ENCODE data around the gene MMP8.
A peak's percentile ranks its signal among the peaks of the same experiment; 100 is the strongest.

MMP8 gene

DNA sequence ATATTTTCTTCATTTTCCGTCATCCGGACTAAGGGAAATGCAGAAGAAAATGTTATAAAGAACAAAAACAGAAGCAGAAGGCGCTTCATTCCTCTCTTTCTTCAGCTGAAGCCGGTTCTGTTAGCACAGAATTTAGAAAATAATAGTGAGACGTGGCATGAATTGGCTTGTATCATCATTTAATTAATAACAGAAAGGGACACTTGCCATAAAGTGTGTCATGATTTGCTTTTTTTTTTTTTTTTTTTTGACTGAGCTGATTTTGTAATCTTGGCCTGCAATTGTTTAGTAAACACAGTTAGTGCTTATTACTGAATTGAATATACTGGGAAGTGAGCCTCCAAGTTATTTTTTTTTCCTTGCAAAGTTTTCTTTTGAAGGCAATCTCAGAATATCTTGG, 19.1 kb downstream of the MMP8 start, which contains the start of gene MMP27:
MMP27 (minus strand) TSS at position 144 of the 400 bp plus-strand sequence; CDS start at position 89, 55 bp downstream.
- Mint-ChIP-seq H3K4me3 (no peak within 1 kb of the TSS), H3K4me1 (no peaks in the 10 kb centered on the region), H3K27me3 (peaks cover 9 to 36% of the 10 kb centered on the region in 2 donors), H3K27ac (no peak within 1 kb of the TSS), H3K36me3 (no peaks in the 10 kb centered on the region), H3K9me3 (no peaks in the 10 kb centered on the region)
- no peak for ATAC-seq (replicated peaks)
- no peak for DNase-seq

DNA sequence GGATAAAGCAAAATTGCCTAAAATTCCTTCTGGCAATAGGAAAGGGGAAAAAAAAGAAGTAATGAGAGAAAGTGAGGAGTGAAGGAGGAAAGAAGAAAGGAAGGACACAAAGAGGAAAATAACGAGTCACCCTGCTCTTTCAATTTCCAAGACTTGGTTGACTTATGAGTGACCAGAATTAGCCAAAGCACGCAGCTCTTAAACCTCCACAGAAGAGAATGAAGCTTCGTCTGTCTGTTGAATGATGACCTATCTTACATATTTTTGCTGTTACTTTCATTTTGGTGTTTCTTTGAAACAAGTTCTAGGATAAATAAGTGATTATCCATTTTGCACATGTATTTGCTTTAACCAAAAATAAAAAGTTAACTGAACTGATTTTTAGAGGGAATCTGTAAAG, 19.9 kb downstream of the MMP8 start:
- no peaks in the 10 kb centered on the region for H3K9me3 Mint-ChIP-seq
- H3K36me3 Mint-ChIP-seq = no peaks in the 10 kb centered on the region
- no peak for DNase-seq
- H3K27ac Mint-ChIP-seq = no peak overlapping the region
- H3K4me3 Mint-ChIP-seq = no peak overlapping the region
- H3K27me3 Mint-ChIP-seq = peaks cover 3 to 32% of the 10 kb centered on the region in 2 donors
- no peak for ATAC-seq (replicated peaks)
- no peaks in the 10 kb centered on the region for H3K4me1 Mint-ChIP-seq

DNA sequence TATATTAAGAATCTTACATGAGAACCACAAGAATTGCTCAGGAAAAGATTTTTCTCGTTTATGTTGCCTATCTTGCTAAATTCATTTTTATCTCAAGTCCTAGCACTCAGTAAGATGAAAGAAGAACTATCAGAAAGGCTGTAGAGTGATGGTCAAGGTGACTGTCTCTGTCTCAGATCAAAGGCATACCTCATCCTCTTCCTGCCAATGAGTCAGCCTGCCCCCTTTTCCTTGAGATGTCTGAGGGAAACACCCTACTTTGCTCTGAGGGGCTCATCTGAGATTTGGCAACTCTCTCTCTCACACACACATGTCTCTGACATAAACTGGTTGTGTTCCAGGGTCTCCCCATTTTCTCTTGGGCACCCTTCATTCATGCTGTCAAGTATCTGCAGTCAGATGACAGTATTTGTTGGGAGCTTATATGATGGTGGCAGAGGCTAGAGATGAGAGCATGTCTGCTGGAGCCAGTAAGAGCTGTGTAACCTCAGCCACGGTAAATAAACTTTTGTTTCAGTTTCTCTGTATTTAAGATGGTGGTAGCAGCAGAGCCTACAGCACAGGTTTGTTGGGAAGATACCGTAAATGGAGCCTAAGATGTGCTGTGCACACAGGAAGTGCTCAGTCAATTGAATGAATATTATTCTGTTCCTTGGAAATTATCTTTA, 20.8 kb downstream of the MMP8 start:
- no peaks in the 10 kb centered on the region for H3K9me3 Mint-ChIP-seq
- no peak overlapping the region for H3K27ac Mint-ChIP-seq
- H3K27me3 Mint-ChIP-seq = peaks cover 4 to 30% of the 10 kb centered on the region in 2 donors
- no peak for DNase-seq
- no peaks in the 10 kb centered on the region for H3K4me1 Mint-ChIP-seq
- ATAC-seq (replicated peaks) = no peak
- no peaks in the 10 kb centered on the region for H3K36me3 Mint-ChIP-seq
- H3K4me3 Mint-ChIP-seq = no peak overlapping the region

DNA sequence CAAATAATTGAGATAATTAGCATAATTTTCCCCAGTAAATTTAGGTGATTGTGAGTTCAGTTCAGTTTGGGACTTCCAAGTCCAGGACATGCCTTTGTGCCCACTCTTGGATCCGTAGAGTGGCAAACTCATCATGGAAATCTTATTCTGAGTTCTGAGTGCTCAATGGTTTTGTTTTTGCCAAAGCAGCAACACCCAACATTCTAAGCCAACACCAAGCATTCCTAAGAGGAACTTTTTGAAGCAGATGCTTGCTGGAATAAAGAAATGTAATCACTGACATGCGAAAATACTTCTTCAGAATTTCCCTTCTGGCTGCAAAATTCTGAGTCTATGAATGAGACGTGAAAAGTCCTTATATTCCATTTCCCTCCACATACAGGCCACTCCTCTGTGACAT, 29.6 kb downstream of the MMP8 start:
- H3K9me3 Mint-ChIP-seq = no peaks in the 10 kb centered on the region
- H3K27me3 Mint-ChIP-seq = peaks cover 12 to 14% of the 10 kb centered on the region in 2 donors
- DNase-seq = no peak
- no peaks in the 10 kb centered on the region for H3K4me1 Mint-ChIP-seq
- no peak overlapping the region for H3K4me3 Mint-ChIP-seq
- no peak for ATAC-seq (replicated peaks)
- no peaks in the 10 kb centered on the region for H3K36me3 Mint-ChIP-seq
- H3K27ac Mint-ChIP-seq = no peak overlapping the region

DNA sequence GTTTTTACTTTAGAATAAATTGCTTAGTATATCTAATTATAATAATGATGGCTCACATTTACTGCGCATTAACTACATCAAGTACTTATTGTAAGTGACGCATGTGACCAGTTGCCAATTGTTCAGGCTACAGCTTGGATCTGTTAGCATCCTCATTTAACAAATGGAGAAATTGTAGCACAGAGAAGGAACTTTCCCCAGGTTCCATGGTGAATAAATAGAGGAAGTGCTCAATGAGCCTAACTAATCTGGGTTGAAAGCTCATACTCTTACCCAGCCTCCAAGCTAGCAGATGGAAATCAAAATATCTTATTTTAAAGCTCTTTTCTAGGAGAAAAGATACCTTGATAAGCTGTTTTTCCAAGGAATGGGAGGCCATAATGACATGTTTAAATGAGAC, 39.0 kb downstream of the MMP8 start:
- Mint-ChIP-seq H3K9me3 (no peaks in the 10 kb centered on the region), H3K27ac (no peak overlapping the region)

DNA sequence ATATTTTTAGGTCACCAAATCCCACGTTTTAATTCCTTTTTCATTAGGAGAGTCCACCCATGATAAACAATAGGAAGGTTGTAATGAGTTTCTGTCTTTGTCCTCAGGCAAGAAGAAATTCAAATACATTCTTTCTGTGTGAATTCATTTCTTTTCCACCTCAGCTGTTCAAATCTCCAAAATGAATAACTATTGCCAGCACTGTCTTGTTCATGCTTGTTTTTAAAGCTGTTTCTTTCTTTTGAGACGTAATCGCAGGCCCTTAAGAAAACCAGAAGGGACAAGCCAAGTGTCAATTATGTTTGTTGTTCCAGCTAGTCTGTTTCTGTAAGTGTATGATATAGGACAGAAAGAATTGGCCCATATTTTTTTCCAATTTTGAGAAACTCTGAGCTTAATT, 39.4 kb downstream of the MMP8 start:
- ATAC-seq (replicated peaks) (no peak), DNase-seq (no peak)
- no peak overlapping the region for H3K4me3 Mint-ChIP-seq
- H3K36me3 Mint-ChIP-seq = no peaks in the 10 kb centered on the region
- H3K9me3 Mint-ChIP-seq = no peaks in the 10 kb centered on the region
- peaks cover 0 to 6% of the 10 kb centered on the region in 2 donors for H3K4me1 Mint-ChIP-seq
- H3K27me3 Mint-ChIP-seq = peaks cover 9 to 11% of the 10 kb centered on the region in 2 donors
- no peak overlapping the region for H3K27ac Mint-ChIP-seq

More for the DNA sequence above, 39.0 kb downstream of the MMP8 start:
- DNase-seq = no peak
- no peak for ATAC-seq (replicated peaks)
- Mint-ChIP-seq H3K4me3 (no peak overlapping the region), H3K36me3 (no peaks in the 10 kb centered on the region), H3K4me1 (peaks cover 0 to 6% of the 10 kb centered on the region in 2 donors), H3K27me3 (peaks cover 9 to 11% of the 10 kb centered on the region in 2 donors)

DNA sequence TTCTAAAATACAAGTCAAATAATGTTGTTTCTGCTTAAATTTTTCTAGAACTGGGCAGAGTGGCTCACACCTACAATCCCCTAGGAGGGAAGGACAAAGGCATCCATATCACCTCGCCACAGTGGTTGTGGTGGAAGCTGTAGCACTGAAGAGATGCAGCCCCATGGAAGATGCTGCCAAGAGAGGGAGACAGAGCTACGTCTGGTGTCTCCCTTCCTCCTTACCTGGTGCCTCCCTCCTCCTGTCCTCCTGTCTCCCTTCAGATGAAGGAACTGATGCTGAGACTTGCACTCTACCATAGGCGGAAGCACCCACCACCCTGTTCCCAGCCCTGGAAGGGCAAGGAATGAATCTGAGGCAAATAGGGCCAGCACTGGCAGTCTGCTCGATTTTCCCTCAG, 41.5 kb downstream of the MMP8 start:
- no peak for ATAC-seq (replicated peaks)
- no peak for DNase-seq
- Mint-ChIP-seq H3K36me3 (no peaks in the 10 kb centered on the region), H3K27ac (no peak overlapping the region), H3K9me3 (no peaks in the 10 kb centered on the region), H3K4me1 (peaks cover 0 to 6% of the 10 kb centered on the region in 2 donors), H3K27me3 (peaks cover 11 to 14% of the 10 kb centered on the region in 2 donors), H3K4me3 (no peak overlapping the region)

DNA sequence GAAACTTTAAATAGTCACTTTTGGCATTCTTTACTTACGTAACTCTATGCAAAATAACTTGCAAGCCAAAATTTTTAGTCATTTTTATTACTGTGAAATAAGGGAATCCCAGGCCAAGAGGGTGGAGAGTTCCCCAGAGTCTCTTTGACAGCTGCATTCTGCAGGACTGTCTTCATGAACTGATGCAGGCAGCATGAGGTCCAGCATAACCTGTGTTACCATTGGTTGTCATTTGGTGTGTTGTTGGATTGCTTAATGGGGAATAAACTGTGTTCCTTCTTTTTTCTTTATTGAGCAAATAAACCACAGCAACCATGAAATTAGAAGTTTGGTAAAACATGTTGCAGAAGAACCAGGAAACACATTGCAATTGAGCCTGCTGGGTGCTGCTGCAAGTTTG, 43.8 kb downstream of the MMP8 start:
- Mint-ChIP-seq H3K36me3 (no peaks in the 10 kb centered on the region), H3K9me3 (no peaks in the 10 kb centered on the region), H3K27ac (no peak overlapping the region), H3K27me3 (peaks cover 13 to 20% of the 10 kb centered on the region in 2 donors), H3K4me1 (peaks cover 0 to 2% of the 10 kb centered on the region in 2 donors), H3K4me3 (no peak overlapping the region)
- DNase-seq (no peak), ATAC-seq (replicated peaks) (no peak)

DNA sequence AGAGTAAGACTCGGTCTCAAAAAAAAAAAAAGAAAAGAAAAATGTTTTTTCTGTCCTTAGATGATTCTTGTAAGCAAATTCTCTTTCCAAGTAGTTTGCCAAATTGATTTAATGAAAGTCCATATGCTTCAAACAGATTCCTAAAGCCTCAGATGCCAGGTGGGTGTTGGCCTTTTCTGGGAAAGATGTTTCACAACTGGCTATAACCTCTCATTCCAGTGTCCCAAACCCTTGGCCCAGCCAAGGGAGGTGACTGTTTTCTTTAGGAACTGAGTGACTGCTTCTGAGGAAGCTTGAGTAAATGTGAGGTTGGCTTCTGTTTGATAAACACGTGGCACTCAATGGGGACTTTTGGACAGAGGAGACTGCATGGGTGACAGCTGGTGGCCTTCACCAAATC, 46.7 kb downstream of the MMP8 start:
- Mint-ChIP-seq H3K36me3 (no peaks in the 10 kb centered on the region), H3K4me3 (no peak overlapping the region), H3K4me1 (no peaks in the 10 kb centered on the region), H3K27ac (no peak overlapping the region), H3K27me3 (peaks cover 25 to 26% of the 10 kb centered on the region in 2 donors), H3K9me3 (no peaks in the 10 kb centered on the region)
- ATAC-seq (replicated peaks) (no peak), DNase-seq (no peak)

DNA sequence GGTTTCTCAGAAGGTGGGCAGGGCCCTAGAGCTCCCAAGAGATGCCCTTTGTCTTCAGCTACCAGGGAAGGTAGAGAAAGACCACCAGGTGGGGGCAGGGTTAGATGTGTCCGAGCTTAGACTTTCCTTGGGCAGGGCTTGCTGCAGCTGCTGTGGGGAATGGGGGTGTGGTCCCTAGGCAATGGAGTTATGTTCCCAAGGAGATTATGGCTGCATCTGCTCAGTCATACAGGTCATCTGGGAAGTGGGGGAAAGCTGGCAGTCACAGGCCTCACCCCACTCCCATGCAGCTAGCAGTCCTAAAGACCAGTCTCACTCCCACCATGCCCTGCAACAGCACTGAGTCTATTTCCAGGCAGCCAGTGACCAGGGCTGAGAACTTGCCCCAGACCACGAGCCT, 48.7 kb downstream of the MMP8 start:
- Mint-ChIP-seq H3K4me3 (no peak overlapping the region), H3K27me3 (peaks cover 21 to 22% of the 10 kb centered on the region in 2 donors), H3K27ac (no peak overlapping the region), H3K36me3 (no peaks in the 10 kb centered on the region), H3K9me3 (no peaks in the 10 kb centered on the region), H3K4me1 (no peaks in the 10 kb centered on the region)
- ATAC-seq (replicated peaks) = no peak
- no peak for DNase-seq

DNA sequence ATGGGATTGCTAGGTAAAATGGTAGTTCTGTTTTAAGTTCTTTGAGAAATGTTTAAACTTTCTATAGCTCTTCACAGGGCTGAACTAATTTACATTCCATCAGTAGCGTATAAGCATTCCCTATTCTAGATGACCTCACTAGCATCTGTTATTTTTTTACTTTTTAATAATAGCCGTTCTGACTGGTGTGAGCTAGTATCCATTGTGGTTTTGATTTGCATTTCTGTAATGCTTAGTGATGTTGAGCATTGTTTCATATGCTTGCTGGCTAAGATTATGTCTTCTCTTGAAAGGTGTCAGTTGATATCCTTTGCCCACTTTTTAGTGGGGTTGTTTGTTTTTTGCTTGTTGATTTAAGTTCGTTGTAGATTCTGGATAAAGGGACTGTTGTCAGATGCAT, 55.1 kb downstream of the MMP8 start:
- Mint-ChIP-seq H3K36me3 (no peaks in the 10 kb centered on the region), H3K9me3 (no peaks in the 10 kb centered on the region), H3K4me3 (no peak overlapping the region), H3K27me3 (peaks cover 6 to 9% of the 10 kb centered on the region in 2 donors), H3K4me1 (no peaks in the 10 kb centered on the region), H3K27ac (no peak overlapping the region)
- DNase-seq = no peak
- no peak for ATAC-seq (replicated peaks)

DNA sequence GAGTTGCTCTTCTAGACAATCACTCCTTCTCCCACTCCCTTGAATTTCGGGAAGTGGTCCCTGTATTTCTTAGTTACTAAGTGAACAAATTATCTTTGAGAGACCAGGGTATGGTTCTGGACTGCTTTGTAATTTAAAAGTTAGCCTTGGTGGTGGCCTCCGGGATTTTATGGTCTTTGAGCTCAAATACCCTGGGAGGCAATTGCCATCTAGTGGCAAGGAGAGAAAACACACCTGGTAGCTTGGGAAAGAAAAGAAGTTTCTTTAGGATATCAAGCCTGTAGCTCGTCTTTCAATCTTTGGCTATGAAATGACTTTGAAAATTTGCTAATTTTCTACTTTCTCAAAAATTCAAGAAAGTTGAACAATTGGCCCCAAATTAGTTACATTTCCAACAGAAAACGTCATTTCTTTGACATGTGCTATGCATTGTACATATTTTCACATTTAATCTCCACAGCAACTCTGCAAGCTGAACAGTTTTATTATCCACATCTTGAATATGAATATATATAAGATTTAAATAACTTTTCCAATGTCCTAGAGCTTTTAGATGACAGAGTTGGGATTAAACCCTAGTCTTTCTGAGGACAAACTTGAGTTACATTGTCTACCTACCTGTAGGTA, 58.3 kb downstream of the MMP8 start:
- Mint-ChIP-seq H3K27ac (no peak overlapping the region), H3K4me1 (peaks cover 3 to 4% of the 10 kb centered on the region in 2 donors), H3K27me3 (no peaks in the 10 kb centered on the region), H3K36me3 (no peaks in the 10 kb centered on the region), H3K4me3 (no peak overlapping the region), H3K9me3 (no peaks in the 10 kb centered on the region)
- peak; percentile 56 to 66 for ATAC-seq (replicated peaks)
- peak; percentile 5 for DNase-seq

DNA sequence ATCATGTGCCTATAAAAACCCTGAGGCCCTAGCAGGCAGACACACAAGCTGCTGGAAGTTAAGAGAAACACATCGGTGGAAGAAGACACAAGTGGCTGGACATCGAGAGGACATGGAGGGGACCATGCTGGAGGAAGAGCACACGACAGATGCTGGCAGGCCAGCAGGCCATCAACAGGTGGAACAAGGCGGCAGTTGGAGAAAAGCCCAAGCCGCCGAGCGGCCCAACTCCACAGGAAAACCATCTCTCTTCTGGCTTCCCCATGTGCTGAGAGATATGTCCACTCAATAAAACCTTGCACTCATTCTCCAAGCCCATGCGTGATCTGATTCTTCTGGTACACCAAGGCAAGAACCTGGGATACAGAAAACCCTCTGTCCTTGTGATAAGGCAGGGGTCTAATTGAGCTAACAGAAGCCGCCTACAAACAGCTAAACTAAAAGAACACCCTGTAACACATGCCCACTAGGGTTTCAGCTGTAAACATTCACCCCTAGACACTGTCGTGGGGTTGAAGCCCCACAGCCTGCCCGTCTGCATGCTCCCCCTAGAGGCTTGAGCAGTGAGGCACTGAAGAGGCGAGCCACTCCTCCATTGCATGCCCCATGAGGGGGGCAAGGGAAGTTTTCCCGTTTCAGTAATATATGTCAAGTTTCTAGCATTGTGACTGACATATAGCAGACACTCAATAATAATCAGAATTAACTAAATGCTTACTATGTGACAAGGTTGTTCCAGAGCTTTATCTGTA, 60.6 kb downstream of the MMP8 start:
- no peaks in the 10 kb centered on the region for H3K27me3 Mint-ChIP-seq
- no peaks in the 10 kb centered on the region for H3K36me3 Mint-ChIP-seq
- ATAC-seq (replicated peaks) = peak; percentile 68 to 81
- peaks cover 3 to 4% of the 10 kb centered on the region in 2 donors for H3K4me1 Mint-ChIP-seq
- H3K4me3 Mint-ChIP-seq = no peak overlapping the region
- no peaks in the 10 kb centered on the region for H3K9me3 Mint-ChIP-seq
- no peak for DNase-seq
- no peak overlapping the region for H3K27ac Mint-ChIP-seq

DNA sequence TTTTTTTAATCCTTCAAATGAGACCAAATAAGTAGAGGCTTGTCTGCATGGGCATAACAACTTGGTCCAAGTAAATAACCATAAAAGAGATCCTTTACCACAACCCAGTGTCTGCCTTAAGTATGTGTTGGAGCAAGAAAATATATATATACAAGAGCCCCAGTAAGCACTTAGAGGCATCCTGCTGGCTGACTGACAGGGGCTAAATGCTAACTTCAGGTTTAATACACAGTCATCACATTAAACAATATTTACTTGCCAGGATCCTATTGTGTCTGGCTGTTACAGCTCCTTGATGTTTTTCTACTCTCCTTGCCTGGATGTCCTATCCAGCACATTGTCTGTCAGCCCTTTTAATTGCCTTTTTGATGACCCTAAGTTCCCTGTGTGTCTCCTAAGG, 62.1 kb downstream of the MMP8 start:
- peaks cover 3 to 4% of the 10 kb centered on the region in 2 donors for H3K4me1 Mint-ChIP-seq
- H3K27me3 Mint-ChIP-seq = peaks cover 5 to 7% of the 10 kb centered on the region in 2 donors
- H3K9me3 Mint-ChIP-seq = no peaks in the 10 kb centered on the region
- no peaks in the 10 kb centered on the region for H3K36me3 Mint-ChIP-seq
- DNase-seq (no peak), ATAC-seq (replicated peaks) (no peak)
- H3K27ac Mint-ChIP-seq = no peak overlapping the region
- H3K4me3 Mint-ChIP-seq = no peak overlapping the region

All from stimulated activated naive B cell treated with anti-CD40 and anti-IgM and Interleukin-4, amounts not matched to agents 10 μg/mL and 1 μg/mL and 100 μg/mL, for 72 hours (primary cell).